Endothelial cell of umbilical vein (primary cell): ENCODE results near the gene PBX3. TPM values are rescaled to one million over a fixed set of nuclear protein-coding genes. Genes with fewer than 3 reads are reported as not detected.

Source experiments
- BruUV-seq: library from RNA; stranded (reverse); fragments of 400-500 nt; replicated peaks from 2 replicates; lab custom pipeline; 2021; lab: Mats Ljungman, UMichigan
- CTCF ChIA-PET: fragments of 300-600, 350-600 bp; sonication (Branson Sonifier 250); formaldehyde crosslinking; loops from one replicate; lab custom pipeline; 2021; ENCODE audit warnings: antibody characterized with exemption, inconsistent platforms; lab: Charles Lee
- POLR2A ChIA-PET: fragments of 300-600, 350-600 bp; sonication (Branson Sonifier 250); formaldehyde crosslinking; loops from one replicate; lab custom pipeline; 2021; ENCODE audit warnings: antibody characterized with exemption, inconsistent platforms; lab: Charles Lee
- DNase-seq: peaks from one replicate; pipeline ENCODE4 v3.0.0-alpha.2; 2011; ENCODE audit warnings: low read depth, low spot score
- FAIRE-seq: peaks from 2 replicates; lab custom pipeline; 2011; peaks lifted over from hg19 to GRCh38; lab: Jason Lieb, UNC
- H2AFZ ChIP-seq: 2 replicates; pipeline ENCODE4 v1.6.0; 2012; ENCODE audit warnings: low read depth, low read length, control low read depth, inconsistent platforms
- H3K27ac ChIP-seq: 2 replicates; pipeline ENCODE4 v1.5.1; 2011; ENCODE audit warnings: low read depth, mild to moderate bottlenecking, control low read depth, low read length, moderate library complexity; ENCODE audit not compliant: insufficient read depth
- H3K27me3 ChIP-seq, 2 experiments: 2 replicates each; pipeline versions ENCODE4 v1.6.0 to v1.6.1; 2011; ENCODE audit warnings: low read length in 2 of 2, mixed read lengths in 1 of 2; ENCODE audit not compliant: control insufficient read depth in 2 of 2, insufficient read depth in 2 of 2
- H3K36me3 ChIP-seq, 2 experiments: 2 replicates in 1 of 2; 3 replicates in 1 of 2; pipeline ENCODE4 v1.5.1; 2011; ENCODE audit warnings: low read length in 2 of 2, mild to moderate bottlenecking in 1 of 2, moderate library complexity in 1 of 2; ENCODE audit not compliant: control insufficient read depth in 2 of 2, insufficient read depth in 2 of 2; ENCODE audit errors: extremely low read depth in 1 of 2
- H3K4me1 ChIP-seq: 3 replicates; pipeline ENCODE4 v1.5.1; 2011; ENCODE audit warnings: mild to moderate bottlenecking, low read length; ENCODE audit not compliant: control insufficient read depth, insufficient read depth; ENCODE audit errors: extremely low read depth
- H3K4me2 ChIP-seq: 2 replicates; pipeline ENCODE4 v1.6.1; 2011; ENCODE audit warnings: low read length, control low read depth, mixed read lengths; ENCODE audit not compliant: insufficient read depth
- H3K4me3 ChIP-seq, 3 experiments: fragments of 200-600 bp in 1 of 3; sonication (generic), shearing (Covaris generic) in 1 of 3; replicated peaks in 1 of 3; 2 replicates each; pipeline ENCODE4 v1.5.1; 2011 to 2016; ENCODE audit warnings: control low read depth in 3 of 3, low read length in 3 of 3, mild to moderate bottlenecking in 2 of 3, inconsistent platforms in 1 of 3, low read depth in 1 of 3, moderate library complexity in 1 of 3; ENCODE audit not compliant: insufficient read depth in 1 of 3
- H3K79me2 ChIP-seq: 2 replicates; pipeline ENCODE4 v1.6.0; 2012; ENCODE audit warnings: low read length, inconsistent platforms; ENCODE audit not compliant: control insufficient read depth, insufficient read depth
- H3K9ac ChIP-seq: replicated peaks from 2 replicates; pipeline ENCODE3; 2011; ENCODE audit warnings: low read length, control low read depth; ENCODE audit not compliant: insufficient read depth; ENCODE audit errors: extremely low read depth
- H3K9me1 ChIP-seq: replicated peaks from 3 replicates; pipeline ENCODE4 v1.6.0; 2011; ENCODE audit warnings: mild to moderate bottlenecking, low read length; ENCODE audit not compliant: control insufficient read depth, insufficient read depth; ENCODE audit errors: extremely low read depth
- H3K9me3 ChIP-seq: replicated peaks from 2 replicates; pipeline ENCODE4 v1.5.1; 2012; ENCODE audit warnings: low read length, inconsistent platforms; ENCODE audit not compliant: control insufficient read depth, insufficient read depth
- H4K20me1 ChIP-seq: replicated peaks from 2 replicates; pipeline ENCODE3; 2011; ENCODE audit warnings: mild to moderate bottlenecking, low read length; ENCODE audit not compliant: control insufficient read depth, insufficient read depth; ENCODE audit errors: extremely low read depth
- EZH2 ChIP-seq: IDR thresholded peaks from 2 replicates; pipeline ENCODE4 v1.6.1; 2012; ENCODE audit warnings: borderline replicate concordance, low read depth, mild to moderate bottlenecking, moderate library complexity, low read length, inconsistent platforms; ENCODE audit not compliant: severe bottlenecking
- FOS ChIP-seq: IDR thresholded peaks from 2 replicates; pipeline ENCODE4 v1.6.1; 2011; ENCODE audit warnings: mild to moderate bottlenecking, low read length, moderate library complexity, borderline replicate concordance; ENCODE audit not compliant: insufficient read depth
- GATA2 ChIP-seq: IDR thresholded peaks from 2 replicates; pipeline ENCODE4 v1.7.0; 2011; ENCODE audit warnings: low read depth, mild to moderate bottlenecking, moderate library complexity, mixed read lengths, low read length; ENCODE audit not compliant: insufficient read length, insufficient read depth
- JUN ChIP-seq: IDR thresholded peaks from 2 replicates; pipeline ENCODE4 v1.6.1; 2011; ENCODE audit warnings: borderline replicate concordance, low read depth; ENCODE audit not compliant: insufficient read length, insufficient read depth
- MYC ChIP-seq: IDR thresholded peaks from one replicate; pipeline ENCODE4 v1.6.1; 2011; ENCODE audit warnings: mild to moderate bottlenecking, low read depth, low read length
- POLR2A ChIP-seq: IDR thresholded peaks from 2 replicates; pipeline ENCODE4 v1.6.1; 2012; ENCODE audit warnings: low read depth, mild to moderate bottlenecking, control low read depth, low read length
- POLR2AphosphoS5 ChIP-seq: IDR thresholded peaks from 2 replicates; pipeline ENCODE4 v1.6.1; 2012; ENCODE audit warnings: low read depth, mild to moderate bottlenecking, control low read depth, low read length, moderate library complexity; ENCODE audit not compliant: insufficient read depth
- dilution Hi-C: fragments of 300-500 bp; cut with MboI; formaldehyde crosslinking; loops from one replicate; pipeline ENCODE4 v1.15.0; 2019; ENCODE audit warnings: low sequenced_read_pairs; ENCODE audit not compliant: extremely low pct_ligation_motif_present
- intact Hi-C: fragments of 100-400 bp; cut with micrococcal nuclease; formaldehyde crosslinking; loops from one replicate; pipeline ENCODE4 v1.10.0; 2022
- polyA plus RNA-seq, 4 experiments: library from polyadenylated mRNA; depleted of rRNA in 3 of 4; stranded (reverse) in 3 of 4; unstranded in 1 of 4; fragments of >200 nt; gene quantifications; 2 replicates each; pipeline versions ENCODE4 v1.2.1 to v1.2.3, GENCODE V29; 2011 to 2012; ENCODE audit warnings: missing spikeins in 1 of 4
- total RNA-seq: library from RNA; stranded (reverse); gene quantifications from 2 replicates; pipeline ENCODE4 v1.2.3, GENCODE V29; 2021
- TF ChIP-seq, protein P1 (sequence below), 2 donors: IDR thresholded peaks; 1 replicate in 1 of 2; 2 replicates in 1 of 2; pipeline ENCODE4 v1.5.1; 2011; ENCODE audit warnings: low read length in 2 of 2, mild to moderate bottlenecking in 2 of 2, moderate library complexity in 2 of 2, control low read depth in 1 of 2, inconsistent platforms in 1 of 2, low read depth in 1 of 2; ENCODE audit not compliant: insufficient read depth in 1 of 2; ENCODE audit errors: extremely low read depth in 1 of 2
- TF ChIP-seq, protein P2 (sequence below): IDR thresholded peaks from 2 replicates; pipeline ENCODE4 v1.6.1; 2011; ENCODE audit not compliant: insufficient read depth, insufficient read length

The PBX3 gene
- total and polyA plus RNA-seq, 2 donors (not counting 3 experiments of a cell fraction or from before 2014, with no cell fraction given) = 18.8 to 42.0 TPM

DNA sequence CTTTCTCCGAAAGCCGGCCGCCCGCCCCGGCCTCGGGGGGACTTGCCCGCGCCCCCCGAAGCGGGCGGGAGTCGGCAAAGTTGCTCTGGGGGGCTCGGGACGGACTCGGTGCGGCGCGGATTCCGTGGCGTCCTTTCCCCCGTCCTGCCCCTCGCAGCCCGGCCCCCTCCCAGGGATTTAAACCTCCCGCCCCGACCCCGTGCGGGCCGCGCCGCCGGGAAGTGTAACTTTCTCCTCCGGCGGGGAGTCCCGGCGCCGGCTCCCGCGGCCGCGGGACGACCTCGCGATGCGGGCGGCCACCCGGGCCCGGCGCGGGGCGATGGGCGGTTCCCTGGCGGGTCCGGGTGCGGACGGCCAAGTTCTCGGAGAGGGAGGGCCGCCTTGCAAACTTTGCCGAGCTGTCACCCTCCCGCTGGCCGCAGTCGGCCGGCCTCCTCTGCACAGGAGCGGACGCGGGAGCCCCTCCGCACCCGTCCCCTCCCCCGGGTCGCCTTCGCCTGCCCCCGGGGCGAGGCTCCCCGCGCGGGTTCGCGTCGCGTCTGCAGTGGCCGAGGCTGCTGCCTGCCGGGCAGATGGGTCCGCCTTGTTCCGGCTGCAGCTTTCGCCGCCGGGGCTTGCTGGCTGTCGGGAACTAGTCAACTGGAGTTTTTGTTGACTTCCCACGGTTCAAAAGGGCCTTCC, 732 bp downstream of the PBX3 start:
- POLR2A ChIA-PET = no interaction called here
- Histone ChIP-seq H3K79me2 (peaks cover 40% of the 10 kb centered on the region), H3K36me3 (peaks cover 0 to 3% of the 10 kb centered on the region in 2 experiments), H3K4me3 (peak overlapping the region; percentile 66 to 92 (median 86)), H3K27ac (peak overlapping the region; percentile 19), H3K4me1 (peaks cover 24% of the 10 kb centered on the region), H3K9me3 (no peaks in the 10 kb centered on the region), H3K9ac (peak overlapping the region; percentile 57), H2AFZ (peak overlapping the region; percentile 98), H3K27me3 (peaks cover 3 to 4% of the 10 kb centered on the region in 2 experiments), H3K4me2 (peak overlapping the region; percentile 89), H3K9me1 (no peaks in the 10 kb centered on the region), H4K20me1 (no peaks in the 10 kb centered on the region)
- FAIRE-seq = no peak
- dilution Hi-C loops (no loop called here), intact Hi-C loops (loop anchor here (1.0 to 5.0 kb wide), 4 partner anchors 41 to 481 kb away; partner anchors contain the start of gene MAPKAP1)
- peak; percentile 52 for DNase-seq
- CTCF ChIA-PET = interaction anchor here (1.2 to 1.3 kb wide), 3 partner anchors 11 to 198 kb away, joined by 3 to 6 read pairs (median 5); no protein-coding TSS in a partner anchor
- no TSS peak for BruUV-seq
- TF ChIP-seq MYC (no peak), FOS (no peak), JUN (no peak), EZH2 (no peak), GATA2 (no peak), POLR2A (peak; percentile 27), POLR2AphosphoS5 (peak; percentile 32)
- TF ChIP-seq, protein P1, sequence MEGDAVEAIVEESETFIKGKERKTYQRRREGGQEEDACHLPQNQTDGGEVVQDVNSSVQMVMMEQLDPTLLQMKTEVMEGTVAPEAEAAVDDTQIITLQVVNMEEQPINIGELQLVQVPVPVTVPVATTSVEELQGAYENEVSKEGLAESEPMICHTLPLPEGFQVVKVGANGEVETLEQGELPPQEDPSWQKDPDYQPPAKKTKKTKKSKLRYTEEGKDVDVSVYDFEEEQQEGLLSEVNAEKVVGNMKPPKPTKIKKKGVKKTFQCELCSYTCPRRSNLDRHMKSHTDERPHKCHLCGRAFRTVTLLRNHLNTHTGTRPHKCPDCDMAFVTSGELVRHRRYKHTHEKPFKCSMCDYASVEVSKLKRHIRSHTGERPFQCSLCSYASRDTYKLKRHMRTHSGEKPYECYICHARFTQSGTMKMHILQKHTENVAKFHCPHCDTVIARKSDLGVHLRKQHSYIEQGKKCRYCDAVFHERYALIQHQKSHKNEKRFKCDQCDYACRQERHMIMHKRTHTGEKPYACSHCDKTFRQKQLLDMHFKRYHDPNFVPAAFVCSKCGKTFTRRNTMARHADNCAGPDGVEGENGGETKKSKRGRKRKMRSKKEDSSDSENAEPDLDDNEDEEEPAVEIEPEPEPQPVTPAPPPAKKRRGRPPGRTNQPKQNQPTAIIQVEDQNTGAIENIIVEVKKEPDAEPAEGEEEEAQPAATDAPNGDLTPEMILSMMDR (IDR thresholded peaks at IDR 0.05; ENCODE audit: extremely low read depth in 1 of 2, insufficient read depth in 1 of 2, low read depth in 1 of 2, low read length in 2 of 2) = no peak
- TF ChIP-seq, protein P2, sequence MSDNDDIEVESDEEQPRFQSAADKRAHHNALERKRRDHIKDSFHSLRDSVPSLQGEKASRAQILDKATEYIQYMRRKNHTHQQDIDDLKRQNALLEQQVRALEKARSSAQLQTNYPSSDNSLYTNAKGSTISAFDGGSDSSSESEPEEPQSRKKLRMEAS = no peak
